IPS-15b (cell line): ENCODE data around the gene ENTPD5.

Experiments used
- H3K27me3 ChIP-seq: one replicate; pipeline ENCODE4 v1.6.1; 2013; ENCODE audit warnings: low read length; ENCODE audit not compliant: control insufficient read depth, insufficient read depth
- H3K36me3 ChIP-seq: one replicate; pipeline ENCODE4 v1.6.1; 2013; ENCODE audit warnings: low read length; ENCODE audit not compliant: control insufficient read depth, insufficient read depth
- H3K4me1 ChIP-seq: one replicate; pipeline ENCODE4 v1.6.1; 2013; ENCODE audit warnings: mild to moderate bottlenecking, low read length; ENCODE audit not compliant: control insufficient read depth, insufficient read depth
- H3K4me3 ChIP-seq: one replicate; pipeline ENCODE4 v1.5.1; 2013; ENCODE audit warnings: low read depth, low read length
- H3K9ac ChIP-seq: one replicate; pipeline ENCODE4 v1.6.1; 2013; ENCODE audit warnings: low read depth, mild to moderate bottlenecking, low read length
- H3K9me3 ChIP-seq: one replicate; pipeline ENCODE4 v1.6.1; 2013; ENCODE audit warnings: mild to moderate bottlenecking, low read length; ENCODE audit not compliant: control insufficient read depth, insufficient read depth

The ENTPD5 gene

GRCh38 chr14:74018586-74019407, at the start of gene ENTPD5, which contains the start of gene BBOF1:
Gene ENTPD5 (minus strand): TSS chr14:74019288. CDS start chr14:73988102, 31,186 bp downstream.
Gene BBOF1 (plus strand): TSS chr14:74019349. CDS start chr14:74019479, 130 bp downstream.
- H3K4me1 ChIP-seq = no peaks in the 10 kb centered on the region
- no peaks in the 10 kb centered on the region for H3K27me3 ChIP-seq
- peaks cover 2% of the 10 kb centered on the region for H3K36me3 ChIP-seq
- no peaks in the 10 kb centered on the region for H3K9me3 ChIP-seq
- peak within 1 kb of the TSS; percentile 92 for H3K4me3 ChIP-seq
- peak within 1 kb of the TSS; percentile 70 for H3K9ac ChIP-seq

GRCh38 chr14:74065746-74066575, 46.9 kb upstream of the ENTPD5 start:
- Histone ChIP-seq H3K9me3 (no peaks in the 10 kb centered on the region), H3K4me1 (no peaks in the 10 kb centered on the region), H3K9ac (no peak overlapping the region), H3K4me3 (no peak overlapping the region), H3K36me3 (peaks cover 9% of the 10 kb centered on the region), H3K27me3 (no peaks in the 10 kb centered on the region)

GRCh38 chr14:74064883-74065282, 45.8 kb upstream of the ENTPD5 start:
- Histone ChIP-seq H3K4me3 (no peak overlapping the region), H3K4me1 (no peaks in the 10 kb centered on the region), H3K9me3 (no peaks in the 10 kb centered on the region), H3K36me3 (peaks cover 9% of the 10 kb centered on the region), H3K27me3 (no peaks in the 10 kb centered on the region), H3K9ac (no peak overlapping the region)

GRCh38 chr14:74064426-74064825, 45.3 kb upstream of the ENTPD5 start:
- Histone ChIP-seq H3K9me3 (no peaks in the 10 kb centered on the region), H3K36me3 (peaks cover 9% of the 10 kb centered on the region), H3K27me3 (no peaks in the 10 kb centered on the region), H3K4me3 (no peak overlapping the region), H3K9ac (no peak overlapping the region), H3K4me1 (no peaks in the 10 kb centered on the region)

- no peak overlapping the region for H3K9ac ChIP-seq
- H3K27me3 ChIP-seq = no peaks in the 10 kb centered on the region
- peaks cover 9% of the 10 kb centered on the region for H3K36me3 ChIP-seq
- H3K9me3 ChIP-seq = no peaks in the 10 kb centered on the region
- H3K4me3 ChIP-seq = no peak overlapping the region
- H3K4me1 ChIP-seq = no peaks in the 10 kb centered on the region
Observed at GRCh38 chr14:74062809-74063150, 43.7 kb upstream of the ENTPD5 start.

- Histone ChIP-seq H3K4me3 (no peak overlapping the region), H3K9me3 (no peaks in the 10 kb centered on the region), H3K36me3 (no peaks in the 10 kb centered on the region), H3K9ac (no peak overlapping the region), H3K4me1 (no peaks in the 10 kb centered on the region), H3K27me3 (no peaks in the 10 kb centered on the region)
Observed at GRCh38 chr14:74049876-74050495, 30.9 kb upstream of the ENTPD5 start.

- Histone ChIP-seq H3K36me3 (no peaks in the 10 kb centered on the region), H3K27me3 (no peaks in the 10 kb centered on the region), H3K9ac (no peak overlapping the region), H3K9me3 (no peaks in the 10 kb centered on the region), H3K4me1 (no peaks in the 10 kb centered on the region), H3K4me3 (no peak overlapping the region)
Observed at GRCh38 chr14:74048281-74048680, 29.2 kb upstream of the ENTPD5 start.

GRCh38 chr14:74045522-74045921, 26.4 kb upstream of the ENTPD5 start:
- no peak overlapping the region for H3K4me3 ChIP-seq
- H3K9ac ChIP-seq = no peak overlapping the region
- no peaks in the 10 kb centered on the region for H3K27me3 ChIP-seq
- H3K9me3 ChIP-seq = no peaks in the 10 kb centered on the region
- H3K4me1 ChIP-seq = no peaks in the 10 kb centered on the region
- no peaks in the 10 kb centered on the region for H3K36me3 ChIP-seq

GRCh38 chr14:74042296-74042695, 23.2 kb upstream of the ENTPD5 start:
- H3K9me3 ChIP-seq = no peaks in the 10 kb centered on the region
- no peak overlapping the region for H3K9ac ChIP-seq

GRCh38 chr14:74038020-74038859, 19.2 kb upstream of the ENTPD5 start:
- H3K9me3 ChIP-seq = no peaks in the 10 kb centered on the region
- no peaks in the 10 kb centered on the region for H3K36me3 ChIP-seq
- no peaks in the 10 kb centered on the region for H3K27me3 ChIP-seq

More at GRCh38 chr14:74042296-74042695, 23.2 kb upstream of the ENTPD5 start:
- no peak overlapping the region for H3K4me3 ChIP-seq
- no peaks in the 10 kb centered on the region for H3K36me3 ChIP-seq
- no peaks in the 10 kb centered on the region for H3K4me1 ChIP-seq
- H3K27me3 ChIP-seq = no peaks in the 10 kb centered on the region

GRCh38 chr14:74035556-74035955, 16.5 kb upstream of the ENTPD5 start:
- no peak overlapping the region for H3K4me3 ChIP-seq
- no peaks in the 10 kb centered on the region for H3K36me3 ChIP-seq
- H3K9ac ChIP-seq = no peak overlapping the region
- H3K27me3 ChIP-seq = no peaks in the 10 kb centered on the region
- no peaks in the 10 kb centered on the region for H3K4me1 ChIP-seq
- H3K9me3 ChIP-seq = no peaks in the 10 kb centered on the region

More at GRCh38 chr14:74038020-74038859, 19.2 kb upstream of the ENTPD5 start:
- Histone ChIP-seq H3K4me3 (no peak overlapping the region), H3K9ac (no peak overlapping the region), H3K4me1 (no peaks in the 10 kb centered on the region)
